IPS-20b (cell line): ENCODE measurements around the gene ANXA10.

ENCODE experiments used
- H3K27ac ChIP-seq: one replicate; pipeline ENCODE4 v1.5.1; 2013; ENCODE audit warnings: low read length
- H3K27me3 ChIP-seq: 2 replicates; pipeline ENCODE4 v1.6.1; 2013; ENCODE audit warnings: mild to moderate bottlenecking, low read length, inconsistent platforms; ENCODE audit not compliant: insufficient read depth
- H3K36me3 ChIP-seq: 2 replicates; pipeline ENCODE4 v1.6.1; 2013; ENCODE audit warnings: low read depth, mild to moderate bottlenecking, inconsistent platforms, low read length, moderate library complexity; ENCODE audit not compliant: insufficient read depth
- H3K4me1 ChIP-seq: 2 replicates; pipeline ENCODE4 v1.6.1; 2013; ENCODE audit warnings: mild to moderate bottlenecking, control low read depth, inconsistent platforms, low read length, moderate library complexity; ENCODE audit not compliant: insufficient read depth
- H3K4me3 ChIP-seq: 2 replicates; pipeline ENCODE4 v1.5.1; 2013; ENCODE audit warnings: mild to moderate bottlenecking, low read length, inconsistent platforms
- H3K9ac ChIP-seq: 2 replicates; pipeline ENCODE4 v1.6.1; 2013; ENCODE audit warnings: low read depth, mild to moderate bottlenecking, inconsistent platforms, low read length, moderate library complexity
- H3K9me3 ChIP-seq: 2 replicates; pipeline ENCODE4 v1.6.1; 2013; ENCODE audit warnings: mild to moderate bottlenecking, low read depth, low read length, inconsistent platforms; ENCODE audit not compliant: insufficient read depth

ANXA10 gene

GRCh38 chr4:168092176-168092712, at the start of gene ANXA10:
Gene ANXA10 (plus strand): TSS chr4:168092537. CDS start chr4:168092701, 164 bp downstream.
- Histone ChIP-seq H3K9ac (no peak within 1 kb of the TSS), H3K4me3 (no peak within 1 kb of the TSS)

GRCh38 chr4:168045354-168045753, 47.0 kb upstream of the ANXA10 start:
- peaks cover 20% of the 10 kb centered on the region; the same call in 1 of the 2 replicates for H3K9me3 ChIP-seq
- no peaks in the 10 kb centered on the region for H3K27me3 ChIP-seq
- H3K4me1 ChIP-seq = no peaks in the 10 kb centered on the region
- H3K9ac ChIP-seq = no peak overlapping the region
- H3K27ac ChIP-seq = no peak overlapping the region
- no peak overlapping the region for H3K4me3 ChIP-seq
- H3K36me3 ChIP-seq = no peaks in the 10 kb centered on the region

More at GRCh38 chr4:168092176-168092712, at the start of gene ANXA10:
- no peaks in the 10 kb centered on the region for H3K27me3 ChIP-seq
- H3K4me1 ChIP-seq = no peaks in the 10 kb centered on the region
- H3K36me3 ChIP-seq = no peaks in the 10 kb centered on the region
- H3K27ac ChIP-seq = no peak within 1 kb of the TSS
- peaks cover 7% of the 10 kb centered on the region; the same call in 1 of the 2 replicates for H3K9me3 ChIP-seq

GRCh38 chr4:168050002-168050401, 42.3 kb upstream of the ANXA10 start:
- Histone ChIP-seq H3K27ac (no peak overlapping the region), H3K4me3 (no peak overlapping the region), H3K9ac (no peak overlapping the region), H3K4me1 (no peaks in the 10 kb centered on the region), H3K36me3 (no peaks in the 10 kb centered on the region), H3K9me3 (peaks cover 23% of the 10 kb centered on the region; the same call in 1 of the 2 replicates), H3K27me3 (no peaks in the 10 kb centered on the region)

- Histone ChIP-seq H3K9me3 (peaks cover 23% of the 10 kb centered on the region; the same call in 1 of the 2 replicates), H3K9ac (no peak overlapping the region), H3K27me3 (no peaks in the 10 kb centered on the region), H3K4me3 (no peak overlapping the region), H3K36me3 (no peaks in the 10 kb centered on the region), H3K4me1 (no peaks in the 10 kb centered on the region), H3K27ac (no peak overlapping the region)
Measured at GRCh38 chr4:168051526-168051925, 40.8 kb upstream of the ANXA10 start.

GRCh38 chr4:168057412-168057811, 34.9 kb upstream of the ANXA10 start:
- no peak overlapping the region for H3K27ac ChIP-seq
- no peaks in the 10 kb centered on the region for H3K27me3 ChIP-seq
- H3K4me3 ChIP-seq = no peak overlapping the region
- no peaks in the 10 kb centered on the region for H3K9me3 ChIP-seq
- H3K4me1 ChIP-seq = no peaks in the 10 kb centered on the region
- no peak overlapping the region for H3K9ac ChIP-seq
- no peaks in the 10 kb centered on the region for H3K36me3 ChIP-seq

- no peak overlapping the region for H3K27ac ChIP-seq
- H3K9me3 ChIP-seq = no peaks in the 10 kb centered on the region
- H3K9ac ChIP-seq = no peak overlapping the region
- no peaks in the 10 kb centered on the region for H3K36me3 ChIP-seq
- no peaks in the 10 kb centered on the region for H3K4me1 ChIP-seq
- H3K4me3 ChIP-seq = no peak overlapping the region
- H3K27me3 ChIP-seq = no peaks in the 10 kb centered on the region
Measured at GRCh38 chr4:168059251-168059650, 33.1 kb upstream of the ANXA10 start.

GRCh38 chr4:168063031-168063430, 29.3 kb upstream of the ANXA10 start:
- Histone ChIP-seq H3K36me3 (no peaks in the 10 kb centered on the region), H3K27me3 (no peaks in the 10 kb centered on the region), H3K4me3 (no peak overlapping the region), H3K4me1 (no peaks in the 10 kb centered on the region), H3K9ac (no peak overlapping the region), H3K9me3 (no peaks in the 10 kb centered on the region), H3K27ac (no peak overlapping the region)

GRCh38 chr4:168070903-168071302, 21.4 kb upstream of the ANXA10 start:
- Histone ChIP-seq H3K9me3 (no peaks in the 10 kb centered on the region), H3K9ac (no peak overlapping the region), H3K27me3 (no peaks in the 10 kb centered on the region), H3K27ac (no peak overlapping the region), H3K36me3 (no peaks in the 10 kb centered on the region), H3K4me3 (no peak overlapping the region), H3K4me1 (no peaks in the 10 kb centered on the region)

- Histone ChIP-seq H3K27me3 (no peaks in the 10 kb centered on the region), H3K4me1 (no peaks in the 10 kb centered on the region), H3K9ac (no peak overlapping the region), H3K4me3 (no peak overlapping the region), H3K36me3 (no peaks in the 10 kb centered on the region), H3K27ac (no peak overlapping the region), H3K9me3 (no peaks in the 10 kb centered on the region)
Measured at GRCh38 chr4:168071304-168071703, 21.0 kb upstream of the ANXA10 start.

GRCh38 chr4:168074861-168075260, 17.5 kb upstream of the ANXA10 start:
- H3K27me3 ChIP-seq = no peaks in the 10 kb centered on the region
- no peaks in the 10 kb centered on the region for H3K9me3 ChIP-seq

GRCh38 chr4:168076989-168077725, 15.2 kb upstream of the ANXA10 start:
- Histone ChIP-seq H3K36me3 (no peaks in the 10 kb centered on the region), H3K27ac (no peak overlapping the region), H3K27me3 (no peaks in the 10 kb centered on the region), H3K9me3 (no peaks in the 10 kb centered on the region), H3K4me3 (no peak overlapping the region), H3K9ac (no peak overlapping the region), H3K4me1 (no peaks in the 10 kb centered on the region)

More at GRCh38 chr4:168074861-168075260, 17.5 kb upstream of the ANXA10 start:
- no peak overlapping the region for H3K9ac ChIP-seq
- H3K36me3 ChIP-seq = no peaks in the 10 kb centered on the region
- no peaks in the 10 kb centered on the region for H3K4me1 ChIP-seq
- no peak overlapping the region for H3K27ac ChIP-seq
- H3K4me3 ChIP-seq = no peak overlapping the region

- H3K36me3 ChIP-seq = no peaks in the 10 kb centered on the region
Measured at GRCh38 chr4:168077726-168078239, 14.6 kb upstream of the ANXA10 start.

More at GRCh38 chr4:168077726-168078239, 14.6 kb upstream of the ANXA10 start:
- no peak overlapping the region for H3K4me3 ChIP-seq
- no peaks in the 10 kb centered on the region for H3K27me3 ChIP-seq
- H3K9ac ChIP-seq = no peak overlapping the region
- H3K9me3 ChIP-seq = no peaks in the 10 kb centered on the region
- no peak overlapping the region for H3K27ac ChIP-seq
- H3K4me1 ChIP-seq = no peaks in the 10 kb centered on the region
